Renal cortex interstitium (tissue), 11 donors: ENCODE measurements around the gene TBK1. TPM values are rescaled to one million over a fixed set of nuclear protein-coding genes. Genes with fewer than 3 reads are reported as not detected.
"Not testable (repeated sequence)": the region's sequence is repeated elsewhere in the genome, so short reads cannot be mapped to it uniquely, and the experiment has no call there.

Source experiments
- DNase-seq, 11 donors: peaks; one replicate each; pipeline ENCODE4 v3.0.0-alpha.2; 2013; ENCODE audit warnings: low read depth in 9 of 11, low spot score in 4 of 11; ENCODE audit errors: extremely low read depth in 1 of 11
- polyA plus RNA-seq, 3 donors: library from polyadenylated mRNA; unstranded; fragments of 120-200 nt; gene quantifications; one replicate each; pipeline ENCODE4 v1.2.1, GENCODE V29; 2013; ENCODE audit not compliant: insufficient read length in 3 of 3

The TBK1 gene
- polyA plus RNA-seq, 3 donors = 17.7 to 25.2 (median 20.8) TPM

DNA sequence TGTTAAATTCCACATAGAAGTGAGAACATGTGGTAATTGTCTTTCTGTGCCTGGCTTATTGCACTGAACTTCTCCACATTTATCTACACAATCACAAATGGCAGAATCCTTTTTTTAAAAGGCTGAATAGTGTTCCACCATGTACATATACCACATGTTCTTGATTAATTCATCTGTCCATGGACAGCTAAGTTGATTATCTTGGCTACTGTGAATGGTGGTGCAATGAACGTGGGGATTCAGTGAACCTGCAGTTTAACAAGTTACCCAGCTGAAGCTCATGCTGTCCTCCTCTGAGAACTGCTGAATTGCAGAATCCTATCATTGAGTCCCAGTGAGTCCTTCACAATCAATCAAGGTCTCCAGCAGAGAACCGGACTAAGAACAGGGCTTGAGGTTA, 74.9 kb downstream of the TBK1 start:
- DNase-seq = no peak

DNA sequence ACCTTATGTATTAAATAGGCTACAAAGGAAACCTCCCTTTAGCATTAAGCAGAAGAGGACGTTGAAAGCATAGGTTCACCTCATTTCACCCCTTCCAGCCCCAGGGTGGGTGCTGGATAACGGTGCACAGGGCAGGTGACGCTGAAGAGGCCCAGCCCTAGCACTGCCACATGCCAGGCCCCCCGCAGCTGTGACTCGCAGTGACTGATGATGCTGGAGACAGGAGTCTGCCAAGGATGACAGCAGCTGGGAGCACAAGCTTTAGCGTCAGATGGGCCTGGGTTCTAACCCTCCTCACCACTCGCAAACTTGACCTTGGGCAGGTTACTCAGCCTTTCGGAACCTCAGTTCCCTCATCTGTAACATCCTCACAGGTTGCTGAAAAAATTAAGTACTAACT, 76.7 kb downstream of the TBK1 start:
- no peak for DNase-seq

DNA sequence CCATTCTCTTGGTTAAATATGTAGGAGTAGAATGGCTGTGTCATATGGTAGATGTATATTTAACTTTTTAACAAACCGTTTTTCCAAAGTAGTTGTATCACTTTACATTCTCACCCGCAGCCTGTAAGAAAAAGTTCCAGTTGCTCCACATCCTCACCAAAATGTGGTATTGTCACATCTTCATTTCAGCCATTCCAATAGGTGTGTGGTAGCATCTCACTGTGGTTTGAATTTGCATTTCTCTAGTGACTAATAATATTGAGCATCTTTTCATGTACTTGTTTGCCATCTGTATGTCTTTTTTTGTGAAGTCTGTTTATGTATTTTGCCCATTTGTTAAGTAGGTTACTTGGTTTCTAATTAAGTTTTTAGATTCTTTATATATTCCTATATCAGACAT, 78.6 kb downstream of the TBK1 start:
- no peak for DNase-seq

DNA sequence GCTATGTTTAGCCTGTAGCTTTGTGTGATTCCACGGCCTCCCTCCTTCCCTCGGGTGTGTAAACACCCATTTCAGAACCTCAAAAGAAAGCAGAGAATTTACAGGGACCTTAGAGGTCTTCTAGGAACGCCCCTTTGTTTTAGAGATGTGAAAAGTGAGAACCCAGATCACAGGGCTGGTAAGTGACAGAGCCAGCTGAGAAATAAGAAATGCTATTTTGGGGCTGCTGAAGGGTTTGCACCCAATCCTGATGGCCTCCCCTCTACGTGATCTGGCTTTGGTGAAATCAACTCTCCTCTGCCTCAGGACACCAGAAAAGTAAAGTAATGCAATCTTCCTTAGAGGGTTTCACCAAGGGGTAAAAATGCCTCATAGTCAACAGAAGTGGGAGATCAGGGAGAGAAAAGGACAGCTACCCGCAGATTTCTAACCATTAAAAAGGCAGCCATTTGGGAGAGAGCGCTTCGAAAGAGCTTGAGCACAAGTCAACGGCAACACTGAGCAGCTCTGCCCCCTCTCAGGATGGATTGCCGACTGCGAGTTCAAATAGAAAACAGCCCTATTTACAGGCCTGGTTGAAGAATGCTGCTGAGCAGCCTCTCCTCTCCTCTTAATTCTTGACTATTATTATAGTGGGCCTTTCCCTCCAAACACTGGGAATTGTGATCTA, 79.9 kb downstream of the TBK1 start:
- no peak for DNase-seq

DNA sequence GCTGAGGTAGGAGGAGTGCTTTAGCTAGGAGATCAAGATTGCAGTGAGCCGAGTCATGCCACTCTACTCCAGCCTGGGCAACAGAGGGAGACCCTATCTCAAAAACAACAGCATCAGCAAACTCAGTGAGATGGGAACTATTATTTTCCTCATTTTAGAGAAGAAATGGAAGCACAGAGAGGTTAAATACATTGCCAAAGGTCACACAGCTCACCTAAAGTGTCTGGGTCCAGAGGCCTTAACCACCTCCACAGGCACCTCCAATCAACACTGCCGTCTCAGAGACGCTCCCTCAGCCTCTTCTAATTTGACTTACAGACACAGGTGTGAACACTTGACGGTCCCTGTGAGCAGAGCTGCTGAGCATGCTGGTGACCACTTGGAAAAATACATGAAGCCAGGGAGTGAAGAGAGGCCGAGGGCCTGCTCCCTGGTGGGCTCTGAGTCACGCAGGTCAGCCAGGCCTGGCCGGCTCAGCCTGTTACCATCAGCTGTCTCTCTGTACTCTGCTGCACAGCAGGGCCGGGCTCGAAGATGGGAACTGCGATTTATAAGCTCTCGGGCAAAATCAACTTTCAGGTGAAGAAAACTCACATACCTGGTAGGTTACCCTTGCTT, 80.9 kb downstream of the TBK1 start:
- DNase-seq = no peak

DNA sequence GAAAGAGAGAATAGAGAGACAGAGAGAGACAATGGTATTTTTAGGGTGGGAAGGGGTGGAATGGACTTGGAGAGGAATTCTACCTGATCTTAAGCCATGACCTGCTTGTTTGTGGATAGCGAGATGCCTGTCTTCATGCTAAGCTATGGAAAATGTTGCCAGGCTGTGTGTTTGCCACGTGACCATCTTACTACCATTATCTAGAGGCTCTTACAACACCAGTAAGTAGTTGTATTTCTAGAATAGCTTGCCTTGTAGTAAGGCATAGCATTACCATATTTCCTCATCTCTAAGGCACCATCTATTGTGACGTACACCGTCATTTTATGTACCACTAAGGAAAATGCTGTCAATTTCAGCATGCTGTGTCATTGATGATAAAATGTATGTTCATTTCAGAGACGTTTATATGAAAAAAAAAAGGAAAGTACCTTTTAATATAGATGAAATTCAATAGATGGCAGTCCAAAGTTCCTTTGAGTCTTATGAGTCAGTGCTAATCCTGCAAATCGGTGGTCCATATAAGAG, 82.8 kb downstream of the TBK1 start:
- no peak for DNase-seq

DNA sequence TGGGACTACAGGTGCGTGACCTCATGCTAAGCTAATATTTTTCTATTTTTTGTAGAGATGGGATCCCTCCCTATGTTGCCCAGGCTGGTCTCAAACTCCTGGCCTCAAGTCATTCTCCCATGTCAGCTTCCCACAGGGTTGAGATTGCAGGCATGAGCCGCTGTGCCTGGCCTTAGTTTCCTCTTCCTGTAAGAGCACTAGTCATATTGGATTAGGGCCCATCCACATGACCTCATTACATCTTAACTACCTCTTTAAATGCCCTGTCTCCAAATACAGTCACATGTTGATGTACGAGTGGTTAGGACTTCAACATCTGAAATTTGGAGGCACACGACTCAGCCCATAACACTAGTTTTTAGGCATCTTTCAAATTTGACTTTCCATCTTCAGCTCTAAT, 86.2 kb downstream of the TBK1 start:
- no peak for DNase-seq

DNA sequence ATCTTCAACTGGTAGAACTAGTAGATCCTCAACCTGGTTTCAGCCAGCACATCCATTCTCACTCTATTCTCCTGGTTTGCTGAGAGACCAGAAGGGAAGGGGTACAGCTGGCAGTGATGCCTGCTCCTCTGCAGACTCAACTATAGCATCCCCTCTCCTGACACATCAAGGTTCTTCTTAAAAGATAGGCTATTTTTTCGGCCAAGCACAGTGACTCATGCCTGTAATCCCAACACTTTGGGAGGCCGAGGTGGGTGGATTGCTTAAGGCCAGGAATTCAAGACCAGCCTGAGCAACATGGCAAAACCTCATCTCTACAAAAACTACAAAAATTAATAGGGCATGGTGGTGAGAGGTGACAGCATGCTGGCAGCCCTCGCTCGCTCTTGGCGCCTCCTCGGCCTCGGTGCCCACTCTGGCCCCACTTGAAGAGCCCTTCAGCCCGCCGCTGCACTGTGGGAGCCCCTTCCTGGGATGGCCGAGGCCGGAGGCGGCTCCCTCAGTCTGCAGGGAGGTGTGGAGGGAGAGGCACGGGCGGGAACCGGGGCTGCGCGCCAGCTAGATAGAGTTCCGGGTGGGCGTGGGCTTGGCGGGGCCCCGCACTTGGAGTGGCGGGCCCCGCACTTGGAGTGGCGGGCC, 90.6 kb downstream of the TBK1 start:
- DNase-seq = not testable (repeated sequence)

DNA sequence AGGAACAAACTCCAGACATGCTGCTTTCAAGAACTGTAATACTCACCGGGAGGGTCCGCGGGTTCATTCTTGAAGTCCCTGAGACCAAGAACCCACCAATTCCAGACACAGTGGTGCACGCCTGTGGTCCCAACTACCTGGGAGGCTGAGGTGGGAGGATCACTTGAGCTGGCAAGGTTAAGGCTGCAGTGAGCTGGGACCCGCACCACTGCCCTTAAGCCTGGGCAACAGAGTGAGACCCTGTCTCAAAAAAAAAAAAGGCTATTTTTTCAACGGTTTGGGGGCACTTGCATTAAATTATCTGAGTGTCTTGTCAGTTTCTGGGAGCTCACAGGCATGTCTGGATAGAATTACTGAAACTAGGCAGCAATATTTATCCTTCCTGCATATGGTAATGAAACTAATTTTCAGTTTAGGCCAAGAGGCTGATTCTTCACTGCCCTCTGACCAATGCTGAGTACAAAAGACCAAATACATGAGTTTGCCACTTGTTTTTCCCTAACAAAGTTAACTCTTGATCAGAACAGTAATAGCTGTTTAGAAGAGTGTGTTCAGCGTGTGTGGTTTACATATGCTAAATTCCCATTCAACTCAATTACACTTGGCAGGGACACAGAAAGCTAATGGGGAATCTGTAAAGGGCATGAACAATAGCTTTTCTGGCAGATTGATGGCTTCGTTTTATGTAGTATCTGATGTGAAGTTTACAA, 92.6 kb downstream of the TBK1 start:
- DNase-seq = peak in 5 of 11 donors; percentile 23 to 40 (median 31)

DNA sequence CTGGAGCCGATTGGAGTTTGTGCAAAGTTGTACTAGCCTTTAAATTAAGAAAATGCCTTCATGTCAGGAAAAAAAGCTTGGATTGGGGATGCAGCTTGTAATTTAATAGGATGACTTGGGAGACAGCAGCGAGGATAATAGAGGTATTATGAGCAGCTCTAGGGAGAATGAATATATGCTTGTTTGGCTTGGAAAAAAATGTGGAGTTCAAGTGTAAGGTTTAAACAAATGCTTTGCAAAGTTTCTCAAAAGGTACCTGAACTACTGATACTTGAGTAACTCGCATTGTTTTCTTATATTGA, 93.1 kb downstream of the TBK1 start:
- DNase-seq = no peak

DNA sequence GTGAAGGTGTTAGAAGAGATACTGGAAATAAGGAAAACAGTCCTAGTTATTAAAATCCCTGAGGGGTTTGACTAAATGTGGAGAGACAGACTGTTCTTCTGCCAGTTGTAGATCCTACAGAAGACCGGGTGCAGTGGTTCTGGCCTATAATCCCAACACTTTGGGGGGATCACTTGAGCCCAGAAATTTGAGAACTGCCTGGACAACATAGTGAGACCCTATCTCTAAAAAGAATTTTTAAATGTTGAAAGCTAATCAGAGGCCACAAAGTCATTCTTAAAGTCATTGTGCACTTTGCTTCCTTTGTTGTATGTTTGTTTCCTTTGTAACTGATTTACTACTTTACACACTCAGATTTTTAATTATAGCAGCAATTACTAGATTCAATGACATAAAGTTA, 97.2 kb downstream of the TBK1 start:
- no peak for DNase-seq

DNA sequence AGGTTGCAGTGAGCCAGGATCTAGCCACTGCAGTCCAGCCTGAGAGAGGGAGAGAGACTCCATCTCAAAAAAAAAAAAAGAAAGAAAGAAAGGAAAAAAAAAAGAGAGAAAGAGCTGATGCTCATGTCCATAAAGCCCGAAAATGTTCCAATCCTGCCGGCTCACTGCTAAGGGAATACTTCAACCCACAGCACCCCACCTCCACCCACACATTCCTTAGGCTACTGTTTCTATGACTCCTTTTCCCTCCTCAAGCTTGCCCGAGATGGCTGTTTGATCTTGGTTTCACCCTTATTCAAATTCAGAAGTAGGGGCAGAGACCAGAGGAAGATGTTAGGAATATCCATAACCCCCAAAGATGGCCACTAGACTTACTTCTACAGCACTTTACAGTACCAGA, 98.8 kb downstream of the TBK1 start:
- no peak for DNase-seq

DNA sequence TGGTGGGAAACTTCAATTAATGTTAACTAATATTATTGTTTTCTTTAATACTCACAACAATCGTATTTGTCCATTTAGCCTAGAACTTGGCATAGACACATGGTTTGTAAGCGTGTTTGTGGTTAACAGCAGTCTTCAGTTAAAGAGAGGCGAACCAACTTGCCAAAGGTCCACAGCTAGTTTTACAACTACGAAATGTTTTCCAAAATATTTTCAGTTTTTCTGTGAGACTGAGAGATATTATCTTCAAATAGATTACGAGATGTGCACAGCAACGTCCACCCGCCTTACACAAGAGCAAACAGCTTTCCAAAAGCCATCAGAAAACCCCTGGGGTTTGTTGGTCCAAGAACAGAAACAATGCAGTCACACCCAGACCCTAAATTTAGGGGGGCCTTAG, 99.8 kb downstream of the TBK1 start:
- DNase-seq = no peak

Other genes starting within 250 kb of the TBK1 start
- gene KICS2, start 229.8 kb upstream of the TBK1 start, polyA plus RNA-seq = 1 to 10 TPM; 4.7 to 6.3 (median 4.8) TPM
- 1 to 10 TPM; 1.2 to 2.2 (median 1.2) TPM for gene C12orf56, start 61.4 kb upstream of the TBK1 start, polyA plus RNA-seq
- 10 to 100 TPM; 50.5 to 67.1 (median 59.2) TPM for gene XPOT, start 47.7 kb upstream of the TBK1 start, polyA plus RNA-seq
- gene RASSF3, start 158.4 kb downstream of the TBK1 start, polyA plus RNA-seq = 10 to 100 TPM; 18.9 to 22.9 (median 19.7) TPM